ENCODE results near the gene NUP88.

NUP88 gene

DNA sequence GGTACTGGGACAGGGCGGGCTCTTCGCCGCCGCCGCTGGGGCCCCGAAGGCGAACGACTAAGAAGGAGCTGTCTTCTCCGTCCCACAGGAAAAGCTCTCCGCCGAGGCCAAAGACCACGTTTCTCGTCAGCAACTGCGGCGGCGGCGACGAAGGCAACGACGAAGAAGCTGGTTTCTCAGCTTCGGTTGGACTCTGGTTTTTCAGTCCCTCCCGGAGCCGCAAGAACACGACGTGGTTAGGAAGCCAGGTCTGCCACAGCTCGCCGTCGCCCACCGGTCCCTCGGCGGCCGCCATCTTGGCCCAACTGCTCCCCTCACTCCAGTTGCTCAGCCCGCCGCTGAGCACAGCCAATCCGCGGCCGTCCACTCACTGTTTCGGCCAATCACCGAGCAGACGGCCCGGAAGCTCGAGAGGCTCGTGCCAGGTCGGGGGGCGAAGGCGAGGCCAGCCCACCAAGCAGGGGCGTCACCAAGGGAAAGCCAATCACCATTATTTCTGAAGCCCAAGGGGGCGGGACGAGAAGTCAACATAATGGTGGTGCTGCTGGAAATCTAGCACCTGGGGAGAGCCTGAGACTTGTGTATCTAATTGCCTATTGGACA is at the start of gene NUP88:
TSS of gene NUP88 (minus strand) at position 307 of the 603 bp plus-strand sequence. CDS start at position 295, 12 bp downstream.
- Histone ChIP-seq H3K9me3 (ENCODE audit: control insufficient read depth, insufficient read depth, low read length) (no peaks in the 10 kb centered on the region), H3K27ac (ENCODE audit: low read depth, low read length) (peak within 1 kb of the TSS; percentile 90), H3K9me2 (replicated peaks; ENCODE audit: control insufficient read depth, low read length) (no peaks in the 10 kb centered on the region), H3F3A (ENCODE audit: control insufficient read depth, insufficient read depth) (peaks cover 5% of the 10 kb centered on the region), H3K4me2 (ENCODE audit: low read length) (peak within 1 kb of the TSS; percentile 90), H3K27me3 (ENCODE audit: control insufficient read depth, low read length) (no peaks in the 10 kb centered on the region), H3K4me1 (ENCODE audit: control insufficient read depth, low read length) (peaks cover 36% of the 10 kb centered on the region), H3K36me3 (ENCODE audit: control insufficient read depth, low read length) (peaks cover 83% of the 10 kb centered on the region), H3K4me3 (ENCODE audit: low read length) (peak within 1 kb of the TSS; percentile 93), H3K79me2 (ENCODE audit: control insufficient read depth, low read length) (peaks cover 86% of the 10 kb centered on the region), H4K20me1 (ENCODE audit: control insufficient read depth, insufficient read depth, low read depth, low read length) (peaks cover 24% of the 10 kb centered on the region)
- TF ChIP-seq, protein P1, sequence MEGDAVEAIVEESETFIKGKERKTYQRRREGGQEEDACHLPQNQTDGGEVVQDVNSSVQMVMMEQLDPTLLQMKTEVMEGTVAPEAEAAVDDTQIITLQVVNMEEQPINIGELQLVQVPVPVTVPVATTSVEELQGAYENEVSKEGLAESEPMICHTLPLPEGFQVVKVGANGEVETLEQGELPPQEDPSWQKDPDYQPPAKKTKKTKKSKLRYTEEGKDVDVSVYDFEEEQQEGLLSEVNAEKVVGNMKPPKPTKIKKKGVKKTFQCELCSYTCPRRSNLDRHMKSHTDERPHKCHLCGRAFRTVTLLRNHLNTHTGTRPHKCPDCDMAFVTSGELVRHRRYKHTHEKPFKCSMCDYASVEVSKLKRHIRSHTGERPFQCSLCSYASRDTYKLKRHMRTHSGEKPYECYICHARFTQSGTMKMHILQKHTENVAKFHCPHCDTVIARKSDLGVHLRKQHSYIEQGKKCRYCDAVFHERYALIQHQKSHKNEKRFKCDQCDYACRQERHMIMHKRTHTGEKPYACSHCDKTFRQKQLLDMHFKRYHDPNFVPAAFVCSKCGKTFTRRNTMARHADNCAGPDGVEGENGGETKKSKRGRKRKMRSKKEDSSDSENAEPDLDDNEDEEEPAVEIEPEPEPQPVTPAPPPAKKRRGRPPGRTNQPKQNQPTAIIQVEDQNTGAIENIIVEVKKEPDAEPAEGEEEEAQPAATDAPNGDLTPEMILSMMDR (IDR thresholded peaks at IDR 0.05; ENCODE audit: low read depth, low read length, poor library complexity, severe bottlenecking), result no peak

- peaks cover 57% of the 10 kb centered on the region for H3K79me2 ChIP-seq (ENCODE audit: control insufficient read depth, low read length)
- H3K4me3 ChIP-seq (ENCODE audit: low read length), result peak overlapping the region; percentile 89
- H3K27me3 ChIP-seq (ENCODE audit: control insufficient read depth, low read length), result no peaks in the 10 kb centered on the region
- no peaks in the 10 kb centered on the region for H3K9me2 ChIP-seq (replicated peaks; ENCODE audit: control insufficient read depth, low read length)
- H4K20me1 ChIP-seq (ENCODE audit: control insufficient read depth, insufficient read depth, low read depth, low read length), result peaks cover 14% of the 10 kb centered on the region
- H3F3A ChIP-seq (ENCODE audit: control insufficient read depth, insufficient read depth), result peaks cover 10% of the 10 kb centered on the region
- TF ChIP-seq, protein P1 (IDR thresholded peaks at IDR 0.05; ENCODE audit: low read depth, low read length, poor library complexity, severe bottlenecking), result no peak
- H3K27ac ChIP-seq (ENCODE audit: low read depth, low read length), result peak overlapping the region; percentile 27
- H3K4me2 ChIP-seq (ENCODE audit: low read length), result peak overlapping the region; percentile 69
- H3K36me3 ChIP-seq (ENCODE audit: control insufficient read depth, low read length), result peaks cover 52% of the 10 kb centered on the region
- H3K4me1 ChIP-seq (ENCODE audit: control insufficient read depth, low read length), result peaks cover 29% of the 10 kb centered on the region
- H3K9me3 ChIP-seq (ENCODE audit: control insufficient read depth, insufficient read depth, low read length), result no peaks in the 10 kb centered on the region
Observed at GRCh38 chr17:5468075-5468473, 48.6 kb upstream of the NUP88 start.

GRCh38 chr17:5467416-5467815 is 48.0 kb upstream of the NUP88 start:
- Histone ChIP-seq H3F3A (ENCODE audit: control insufficient read depth, insufficient read depth) (peaks cover 8% of the 10 kb centered on the region), H3K27ac (ENCODE audit: low read depth, low read length) (no peak overlapping the region), H3K9me3 (ENCODE audit: control insufficient read depth, insufficient read depth, low read length) (no peaks in the 10 kb centered on the region), H3K79me2 (ENCODE audit: control insufficient read depth, low read length) (peaks cover 64% of the 10 kb centered on the region), H3K4me3 (ENCODE audit: low read length) (peak overlapping the region; percentile 89), H3K36me3 (ENCODE audit: control insufficient read depth, low read length) (peaks cover 52% of the 10 kb centered on the region), H3K4me2 (ENCODE audit: low read length) (peak overlapping the region; percentile 69), H3K9me2 (replicated peaks; ENCODE audit: control insufficient read depth, low read length) (no peaks in the 10 kb centered on the region), H3K27me3 (ENCODE audit: control insufficient read depth, low read length) (no peaks in the 10 kb centered on the region), H3K4me1 (ENCODE audit: control insufficient read depth, low read length) (peaks cover 29% of the 10 kb centered on the region), H4K20me1 (ENCODE audit: control insufficient read depth, insufficient read depth, low read depth, low read length) (peaks cover 14% of the 10 kb centered on the region)
- no peak for TF ChIP-seq EZH2phosphoT487 (IDR thresholded peaks at IDR 0.05; ENCODE audit: borderline replicate concordance, low read length)
- TF ChIP-seq, protein P1 (IDR thresholded peaks at IDR 0.05; ENCODE audit: low read depth, low read length, poor library complexity, severe bottlenecking), result no peak
